H1 (cell line): Measurements from ENCODE around the gene YOD1. TPM values are rescaled to one million over a fixed set of nuclear protein-coding genes. Genes with fewer than 3 reads are reported as not detected.

Experiments used
- CTCF ChIA-PET: fragments of 300-600 bp; sonication (Branson Sonifier 250); formaldehyde crosslinking; loops from one replicate; lab custom pipeline; 2021; ENCODE audit not compliant: partially characterized antibody; lab: Charles Lee
- POLR2A ChIA-PET: fragments of 300-600 bp; sonication (Branson Sonifier 250); formaldehyde crosslinking; loops from one replicate; lab custom pipeline; 2021; ENCODE audit warnings: inconsistent platforms; ENCODE audit not compliant: partially characterized antibody; lab: Charles Lee
- DNase-seq, 2 experiments: peaks; one replicate each; pipeline versions ENCODE4 v3.0.0 to v3.0.0-alpha.2; 2010 to 2022; ENCODE audit warnings: low spot score in 2 of 2, low read depth in 1 of 2, mixed read lengths in 1 of 2
- FAIRE-seq: peaks from 2 replicates; lab custom pipeline; 2011; peaks lifted over from hg19 to GRCh38; lab: Jason Lieb, UNC
- H2AFZ ChIP-seq: 2 replicates; pipeline ENCODE4 v1.8.1; 2012; ENCODE audit warnings: low read length, inconsistent platforms
- H2AK5ac ChIP-seq: 2 replicates; pipeline ENCODE4 v1.6.1; 2013; ENCODE audit warnings: low read depth, low read length
- H2BK120ac ChIP-seq: replicated peaks from 2 replicates; pipeline ENCODE3; 2013; ENCODE audit warnings: low read depth, low read length, inconsistent platforms
- H2BK12ac ChIP-seq: 2 replicates; pipeline ENCODE4 v1.6.1; 2013; ENCODE audit warnings: low read depth, low read length
- H2BK15ac ChIP-seq: 2 replicates; pipeline ENCODE4 v1.6.1; 2013; ENCODE audit warnings: low read length
- H2BK20ac ChIP-seq: 2 replicates; pipeline ENCODE4 v1.6.1; 2013; ENCODE audit warnings: low read length
- H2BK5ac ChIP-seq: 2 replicates; pipeline ENCODE4 v1.6.1; 2013; ENCODE audit warnings: low read depth, low read length
- H3K14ac ChIP-seq: 2 replicates; pipeline ENCODE4 v1.6.1; 2013; ENCODE audit warnings: inconsistent platforms; ENCODE audit not compliant: insufficient read length
- H3K18ac ChIP-seq: 2 replicates; pipeline ENCODE4 v1.6.1; 2013; ENCODE audit warnings: low read length; ENCODE audit errors: extremely low read depth
- H3K23ac ChIP-seq: 2 replicates; pipeline ENCODE4 v1.6.1; 2013; ENCODE audit warnings: inconsistent platforms; ENCODE audit not compliant: insufficient read length
- H3K23me2 ChIP-seq: 2 replicates; pipeline ENCODE4 v1.6.1; 2013; ENCODE audit warnings: low read depth, low read length
- H3K27ac ChIP-seq: 2 replicates; pipeline ENCODE4 v1.6.1; 2011; ENCODE audit warnings: low read depth, low read length, inconsistent platforms
- H3K27me3 ChIP-seq, 4 experiments: replicated peaks in 1 of 4; 1 replicate in 1 of 4; 2 replicates in 3 of 4; pipeline versions ENCODE4 v1.6.1 to v1.8.1; 2011 to 2013; ENCODE audit warnings: low read length in 3 of 4, mild to moderate bottlenecking in 3 of 4, inconsistent platforms in 2 of 4, mixed read lengths in 2 of 4, moderate library complexity in 1 of 4; ENCODE audit not compliant: control insufficient read depth in 3 of 4, insufficient read depth in 3 of 4; ENCODE audit errors: extremely low read depth in 1 of 4
- H3K36me3 ChIP-seq, 4 experiments: 2 replicates each; pipeline versions ENCODE4 v1.6.1 to v1.8.1; 2011 to 2013; ENCODE audit warnings: mild to moderate bottlenecking in 4 of 4, low read length in 3 of 4, moderate library complexity in 2 of 4, control low read depth in 1 of 4, inconsistent platforms in 1 of 4; ENCODE audit not compliant: insufficient read depth in 4 of 4, control insufficient read depth in 2 of 4
- H3K4ac ChIP-seq: replicated peaks from 2 replicates; pipeline ENCODE3; 2013; ENCODE audit warnings: low read length, low read depth, mixed read lengths, inconsistent platforms; ENCODE audit not compliant: insufficient read length
- H3K4me1 ChIP-seq, 4 experiments: replicated peaks in 1 of 4; 1 replicate in 1 of 4; 2 replicates in 3 of 4; pipeline versions ENCODE4 v1.6.1 to v1.8.1; 2011 to 2013; ENCODE audit warnings: low read length in 3 of 4, inconsistent platforms in 2 of 4, mixed read lengths in 1 of 4; ENCODE audit not compliant: insufficient read depth in 4 of 4, control insufficient read depth in 3 of 4
- H3K4me2 ChIP-seq, 2 experiments: 2 replicates each; pipeline versions ENCODE4 v1.6.1 to v1.8.1; 2011 to 2013; ENCODE audit warnings: low read depth in 2 of 2, low read length in 2 of 2, control low read depth in 1 of 2, inconsistent platforms in 1 of 2, mild to moderate bottlenecking in 1 of 2; ENCODE audit not compliant: insufficient read depth in 1 of 2
- H3K4me3 ChIP-seq, 4 experiments: fragments of 200-600, 300-600 bp in 1 of 4; sonication (generic), shearing (Covaris generic), sonication (Bioruptor Twin) in 1 of 4; 2 replicates each; pipeline versions ENCODE4 v1.5.1 to v1.8.1; 2011 to 2016; ENCODE audit warnings: low read length in 4 of 4, low read depth in 3 of 4, control low read depth in 2 of 4, inconsistent platforms in 2 of 4, mild to moderate bottlenecking in 2 of 4, mixed read lengths in 1 of 4, moderate library complexity in 1 of 4; ENCODE audit not compliant: insufficient read depth in 2 of 4; ENCODE audit errors: extremely low read depth in 1 of 4
- H3K56ac ChIP-seq: replicated peaks from 2 replicates; pipeline ENCODE3; 2013; ENCODE audit warnings: low read depth, mild to moderate bottlenecking, mixed read lengths, low read length, inconsistent platforms; ENCODE audit not compliant: insufficient read length
- H3K79me1 ChIP-seq: 2 replicates; pipeline ENCODE4 v1.6.1; 2013; ENCODE audit warnings: low read depth, low read length, control low read depth
- H3K79me2 ChIP-seq, 2 experiments: 2 replicates each; pipeline versions ENCODE4 v1.6.1 to v1.8.1; 2012 to 2013; ENCODE audit warnings: low read length in 2 of 2, mild to moderate bottlenecking in 2 of 2, inconsistent platforms in 1 of 2; ENCODE audit not compliant: insufficient read depth in 2 of 2, control insufficient read depth in 1 of 2
- H3K9ac ChIP-seq, 4 experiments: replicated peaks in 1 of 4; 1 replicate in 1 of 4; 2 replicates in 3 of 4; pipeline versions ENCODE4 v1.6.1 to v1.8.1; 2011 to 2013; ENCODE audit warnings: low read depth in 3 of 4, low read length in 3 of 4, control low read depth in 2 of 4, mild to moderate bottlenecking in 2 of 4, moderate library complexity in 2 of 4, inconsistent platforms in 1 of 4; ENCODE audit errors: extremely low read depth in 1 of 4
- H3K9me3 ChIP-seq, 2 experiments: 2 replicates each; pipeline versions ENCODE4 v1.6.1 to v1.8.1; 2012 to 2013; ENCODE audit warnings: mild to moderate bottlenecking in 2 of 2, moderate library complexity in 2 of 2, control low read depth in 1 of 2, inconsistent platforms in 1 of 2, low read depth in 1 of 2, low read length in 1 of 2, mixed read lengths in 1 of 2; ENCODE audit not compliant: insufficient read depth in 2 of 2
- H4K20me1 ChIP-seq, 2 experiments: replicated peaks in 1 of 2; 2 replicates each; pipeline versions ENCODE3 to v1.8.1; 2011 to 2013; ENCODE audit warnings: inconsistent platforms in 2 of 2, low read length in 2 of 2, mild to moderate bottlenecking in 1 of 2; ENCODE audit not compliant: insufficient read depth in 2 of 2, control insufficient read depth in 1 of 2
- H4K5ac ChIP-seq: 2 replicates; pipeline ENCODE4 v1.6.1; 2013; ENCODE audit warnings: low read length, low read depth, mixed read lengths, inconsistent platforms; ENCODE audit not compliant: insufficient read length
- H4K8ac ChIP-seq: 2 replicates; pipeline ENCODE4 v1.8.0; 2013; ENCODE audit warnings: mild to moderate bottlenecking, moderate library complexity, low read length, inconsistent platforms; ENCODE audit not compliant: insufficient read depth; ENCODE audit errors: extremely low read depth
- H4K91ac ChIP-seq: replicated peaks from 2 replicates; pipeline ENCODE3; 2013; ENCODE audit warnings: low read length, mixed read lengths, inconsistent platforms; ENCODE audit not compliant: insufficient read length
- CHD2 ChIP-seq: IDR thresholded peaks from 2 replicates; pipeline ENCODE4 v1.6.1; 2012; ENCODE audit warnings: low read length, improper control_type of control experiment
- CREB1 ChIP-seq: IDR thresholded peaks from 2 replicates; pipeline ENCODE4 v1.6.1; 2012; ENCODE audit warnings: inconsistent platforms
- PHF8 ChIP-seq: fragments of 200-600 bp; sonication (generic); conservative IDR thresholded peaks from 2 replicates; pipeline ENCODE4 v1.7.1; 2012; ENCODE audit warnings: low read depth, mild to moderate bottlenecking, inconsistent platforms, low read length, moderate library complexity
- POLR2AphosphoS5 ChIP-seq: IDR thresholded peaks from 2 replicates; pipeline ENCODE4 v1.6.1; 2011; ENCODE audit warnings: low read depth, low read length
- RNF2 ChIP-seq: fragments of 200-900, 300-1000 bp; sonication (generic); IDR thresholded peaks from 2 replicates; pipeline ENCODE4 v1.7.1; 2016; ENCODE audit warnings: borderline replicate concordance, low read depth, mild to moderate bottlenecking, antibody characterized with exemption, low read length; ENCODE audit not compliant: poor library complexity, severe bottlenecking; ENCODE audit errors: missing control alignments
- SIN3A ChIP-seq, 2 experiments: IDR thresholded peaks in 1 of 2; conservative IDR thresholded peaks in 1 of 2; 2 replicates each; pipeline ENCODE4 v1.6.1; 2011 to 2012; ENCODE audit warnings: low read length in 2 of 2, improper control_type of control experiment in 1 of 2, low read depth in 1 of 2, mild to moderate bottlenecking in 1 of 2
- SRF ChIP-seq: IDR thresholded peaks from 2 replicates; pipeline ENCODE4 v1.6.1; 2011; ENCODE audit warnings: mild to moderate bottlenecking, low read depth, low read length, moderate library complexity
- WGBS, 2 experiments: shearing (Covaris generic) in 1 of 2; methylation state at CpG; one replicate each; pipeline versions ENCODE4 v1.1.6 to v1.1.7; 2013 to 2015; ENCODE audit warnings: low lambda C conversion rate in 2 of 2, mixed read lengths in 2 of 2, inconsistent platforms in 1 of 2, low coverage in 1 of 2, missing lambda C conversion rate in 1 of 2; ENCODE audit not compliant: insufficient replicate concordance in 2 of 2, insufficient coverage in 1 of 2, insufficient read length in 1 of 2; ENCODE audit errors: extremely low coverage in 1 of 2, missing lambda C conversion rate in 1 of 2; 5-methylcytosine and 5-hydroxymethylcytosine counted together
- polyA plus RNA-seq, 7 experiments: library from polyadenylated mRNA; depleted of rRNA in 3 of 7; stranded (reverse) in 5 of 7; unstranded in 2 of 7; fragments of >200 nt in 5 of 7; fragments of 200-250 nt in 2 of 7; gene quantifications; 1 replicate in 5 of 7; 2 replicates in 1 of 7; 4 replicates in 1 of 7; pipeline versions ENCODE4 v1.2.1 to v1.2.3, GENCODE V29; 2011 to 2013; ENCODE audit warnings: missing spikeins in 2 of 7, mixed read lengths in 2 of 7
- total RNA-seq: library from RNA; stranded (reverse); fragmentation: NEBNext Ultra II Directional; extraction: Animal tissue kit (Norgen Biotek cat#: 25700); gene quantifications from 2 replicates; pipeline ENCODE4 v1.2.1, GENCODE V29; 2021

Gene YOD1
- total and polyA plus RNA-seq, 2 of the 8 experiments (the other 6 are each of a cell fraction or from before 2014, with no cell fraction given) = 1.9 to 11.8 TPM

DNA sequence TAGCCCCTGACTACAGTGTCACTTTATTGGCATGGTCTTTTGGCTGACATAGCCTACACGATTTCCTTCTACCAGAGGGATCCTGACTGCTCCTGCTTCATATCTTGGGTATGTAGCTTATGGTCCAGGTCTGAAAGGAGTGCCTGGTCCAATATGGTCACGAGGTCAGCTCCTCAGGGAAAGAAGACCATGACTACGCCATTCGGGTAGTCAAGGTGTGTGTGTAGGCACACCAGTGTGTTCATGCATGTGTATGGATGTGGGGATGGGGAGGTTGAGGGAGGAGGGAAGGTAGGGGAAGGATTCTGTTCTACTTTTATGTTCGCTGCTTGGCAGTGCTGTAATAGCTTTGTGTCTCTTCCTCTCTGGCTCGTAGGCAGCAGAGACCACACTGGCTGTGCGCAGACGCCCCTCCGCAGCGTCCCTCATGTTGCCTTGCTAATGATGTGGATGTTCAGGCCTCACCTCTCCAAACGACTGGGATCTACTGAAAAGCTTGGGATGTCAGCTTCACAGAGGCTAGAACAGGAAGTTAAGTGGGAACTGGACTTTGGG, 27.6 kb upstream of the YOD1 start:
- H3K4me3 ChIP-seq = no peak overlapping the region
- no peak overlapping the region for H3K4me2 ChIP-seq
- no peak overlapping the region for H4K91ac ChIP-seq

More for the DNA sequence above, 27.6 kb upstream of the YOD1 start:
- Histone ChIP-seq H2BK120ac (no peak overlapping the region), H3K79me2 (no peaks in the 10 kb centered on the region), H4K5ac (no peak overlapping the region), H2AK5ac (peak overlapping the region; percentile 47; the same call in 1 of the 2 replicates), H3K9ac (no peak overlapping the region; a peak in 1 of 7 replicates), H2BK15ac (no peak overlapping the region), H4K20me1 (no peaks in the 10 kb centered on the region), H2AFZ (no peak overlapping the region), H3K79me1 (no peaks in the 10 kb centered on the region), H3K14ac (no peak overlapping the region), H3K4me1 (no peaks in the 10 kb centered on the region), H2BK12ac (no peak overlapping the region; the same call in 1 of the 2 replicates), H4K8ac (no peak overlapping the region), H3K23me2 (no peaks in the 10 kb centered on the region), H3K9me3 (no peaks in the 10 kb centered on the region), H2BK5ac (no peak overlapping the region), H3K23ac (no peak overlapping the region), H3K56ac (no peak overlapping the region), H3K27me3 (no peaks in the 10 kb centered on the region), H3K18ac (no peak overlapping the region), H3K36me3 (peaks cover 0 to 4% (median 0%) of the 10 kb centered on the region in 4 experiments; a peak in 1 of 8 replicates), H3K27ac (no peak overlapping the region), H2BK20ac (no peak overlapping the region), H3K4ac (no peak overlapping the region)
- FAIRE-seq (no peak), DNase-seq (no peak)
- CTCF ChIA-PET = interaction anchor here (0.6 to 2.6 kb wide), 23 partner anchors 9 to 594 kb away, joined by 3 to 12 read pairs (median 3); partner anchors contain the start of genes C4BPB and PFKFB2
- 88% methylated on average over 11 of the region's 11 CpGs; no CpG with 5 or more reads in 1 of the 2 experiments for WGBS, 2 experiments
- no peak for TF ChIP-seq PHF8
- TF ChIP-seq RNF2 = no peak
- no peak for TF ChIP-seq SRF
- no peak for TF ChIP-seq CREB1
- TF ChIP-seq POLR2AphosphoS5 = no peak
- no peak for TF ChIP-seq SIN3A (conservative IDR thresholded peaks at IDR 0.05 in 1 of 2, IDR thresholded peaks at IDR 0.05 in 1 of 2; ENCODE audit: low read depth in 1 of 2, low read length in 2 of 2)
- no peak for TF ChIP-seq CHD2
- POLR2A ChIA-PET = interaction anchor here (1.0 to 1.2 kb wide), 2 partner anchors 19 to 70 kb away, joined by 3 read pairs; no protein-coding TSS in a partner anchor
